ENCODE results near the gene CIB4.
"Not testable (repeated sequence)": the region's sequence is repeated elsewhere in the genome, so short reads cannot be mapped to it uniquely, and the experiment has no call there.

CIB4 gene

GRCh38 chr2:26668041-26668440 lies 26.9 kb upstream of the CIB4 start:
- no peak for DNase-seq

GRCh38 chr2:26666671-26667070 lies 25.5 kb upstream of the CIB4 start:
- no peak for DNase-seq

- not testable (repeated sequence) for DNase-seq
These were observed 24.1 kb upstream of the CIB4 start for GRCh38 chr2:26665296-26665695.

GRCh38 chr2:26660363-26660962 lies 19.3 kb upstream of the CIB4 start:
- DNase-seq: no peak

GRCh38 chr2:26658691-26659346 lies 17.7 kb upstream of the CIB4 start:
- no peak for DNase-seq

GRCh38 chr2:26657265-26657664 lies 16.1 kb upstream of the CIB4 start:
- no peak for DNase-seq

GRCh38 chr2:26655611-26656195 lies 14.5 kb upstream of the CIB4 start:
- no peak for DNase-seq

GRCh38 chr2:26655120-26655519 lies 14.0 kb upstream of the CIB4 start:
- not testable (repeated sequence) for DNase-seq

GRCh38 chr2:26654061-26654340 lies 12.8 kb upstream of the CIB4 start:
- peak in 2 of 56 donors; percentile 9 to 15 for DNase-seq

- DNase-seq: no peak
These were observed 12.3 kb upstream of the CIB4 start for GRCh38 chr2:26653207-26654060.

GRCh38 chr2:26652361-26653041 lies 11.3 kb upstream of the CIB4 start:
- DNase-seq: no peak

GRCh38 chr2:26651799-26652198 lies 10.6 kb upstream of the CIB4 start:
- no peak for DNase-seq

GRCh38 chr2:26651470-26651771 lies 10.3 kb upstream of the CIB4 start:
- DNase-seq: no peak

GRCh38 chr2:26650713-26651469 lies 9.7 kb upstream of the CIB4 start:
- DNase-seq: no peak

- DNase-seq: no peak
These were observed 9.0 kb upstream of the CIB4 start for GRCh38 chr2:26649992-26650712.

- DNase-seq: no peak
These were observed 8.2 kb upstream of the CIB4 start for GRCh38 chr2:26649322-26649721.

GRCh38 chr2:26648516-26648915 lies 7.3 kb upstream of the CIB4 start:
- no peak for DNase-seq

GRCh38 chr2:26647981-26648380 lies 6.8 kb upstream of the CIB4 start:
- no peak for DNase-seq

- no peak for DNase-seq
These were observed 6.0 kb upstream of the CIB4 start for GRCh38 chr2:26646986-26647672.

GRCh38 chr2:26645762-26646161 lies 4.6 kb upstream of the CIB4 start:
- DNase-seq: no peak
